ENCODE data around the gene TEAD1. TPM values are rescaled to one million over a fixed set of nuclear protein-coding genes. Genes with fewer than 3 reads are reported as not detected.
A peak's percentile ranks its signal among the peaks of the same experiment; 100 is the strongest.

The TEAD1 gene
- total and polyA plus RNA-seq, 9 of the 15 experiments (the other 6 are each of a cell fraction or from before 2014, with no cell fraction given), result 1.7 to 17.7 (median 10.8) TPM

DNA sequence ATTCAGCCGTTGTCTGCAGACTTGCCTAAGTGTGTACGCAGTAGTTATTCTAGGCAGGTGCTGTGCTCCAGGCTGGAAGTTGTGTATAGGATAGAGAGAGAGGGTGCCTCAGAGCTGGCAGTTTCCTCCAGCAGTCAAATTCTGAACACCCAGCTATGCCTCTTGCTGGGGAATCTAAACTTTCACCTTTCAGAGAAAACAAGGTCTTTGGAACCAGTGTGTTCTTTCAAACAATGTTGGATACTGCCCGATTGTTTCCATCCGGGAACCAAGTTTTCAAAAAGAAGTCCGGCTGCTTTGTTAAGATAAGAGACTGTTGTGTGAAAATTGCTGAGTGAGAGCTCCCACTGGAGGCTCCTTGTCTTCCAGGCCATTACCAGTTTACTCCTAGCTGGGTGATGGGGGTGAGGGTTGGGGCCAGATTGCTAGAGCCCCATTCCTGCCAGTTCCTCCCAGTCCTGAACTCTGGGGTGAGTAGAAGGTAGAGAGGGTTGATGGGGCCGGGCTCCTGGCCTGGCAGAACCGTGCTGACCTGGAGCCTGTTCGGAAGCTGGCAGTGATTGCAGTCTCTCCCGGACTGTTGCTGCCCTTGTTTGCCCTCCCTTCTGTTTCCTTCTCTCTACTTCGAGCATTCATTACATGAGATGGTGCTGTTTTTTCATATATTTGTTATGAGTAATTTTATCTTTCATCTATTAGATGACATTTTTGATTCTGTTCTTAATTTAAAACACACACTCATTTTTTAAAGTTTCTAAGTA, 150.2 kb downstream of the TEAD1 start:
- intact Hi-C loops (cut with micrococcal nuclease) (loop anchor here (5.0 kb wide), 2 partner anchors 38 to 63 kb away; no protein-coding TSS in a partner anchor), in situ Hi-C loops (cut with MboI) (no loop called here)
- DNase-seq (ENCODE audit: extremely low read depth in 1 of 4, low spot score in 3 of 4), result peak in 3 of 4 experiments; percentile 31 to 80 (median 67)
- Histone ChIP-seq H3K9me1 (ENCODE audit: control insufficient read depth, insufficient read depth, low read length) (no peaks in the 10 kb centered on the region), H3K9ac (ENCODE audit: insufficient read depth in 1 of 2, low read depth in 2 of 2, low read length in 2 of 2) (peak overlapping the region in 1 of 2 experiments; percentile 23; a peak in 2 of 4 replicates), H3K4me1 (replicated peaks in 1 of 2; ENCODE audit: control insufficient read depth in 2 of 2, insufficient read depth in 2 of 2, low read length in 2 of 2) (peaks cover 9 to 32% of the 10 kb centered on the region in 2 experiments; a peak in 4 of 5 replicates), H3K4me2 (ENCODE audit: insufficient read depth, low read length) (peak overlapping the region; percentile 67), H3K27ac (ENCODE audit: extremely low read depth, low read depth, low read length) (peak overlapping the region; percentile 47; the same call in 2 of the 3 replicates), H3K4me3 (no peak overlapping the region), H3K9me3 (replicated peaks; ENCODE audit: control insufficient read depth, insufficient read depth, low read depth, low read length) (no peaks in the 10 kb centered on the region), H4K20me1 (replicated peaks; ENCODE audit: control insufficient read depth, insufficient read depth, low read length) (no peaks in the 10 kb centered on the region), H3K27me3 (ENCODE audit: control insufficient read depth in 2 of 2, insufficient read depth in 2 of 2, low read length in 2 of 2) (no peaks in the 10 kb centered on the region), H2AFZ (ENCODE audit: low read depth, low read length) (peak overlapping the region; percentile 54), H3K79me2 (ENCODE audit: control insufficient read depth, insufficient read depth, low read length) (peaks cover 7% of the 10 kb centered on the region; the same call in 1 of the 3 replicates), H3K36me3 (ENCODE audit: control insufficient read depth, insufficient read depth, low read length) (no peaks in the 10 kb centered on the region)
- peak; percentile 70 for ATAC-seq
- no TSS peak for BruUV-seq (replicated peaks)
- FAIRE-seq, result peak; percentile 64
- CTCF ChIA-PET (ENCODE audit: low intra/inter-chr PET ratio), result interaction anchor here (0.6 kb wide), 1 partner anchor 98 kb away, joined by 3 read pairs; no protein-coding TSS in a partner anchor
- 24% methylated on average over 10 of the region's 10 CpGs for WGBS (ENCODE audit: insufficient coverage, low coverage, missing lambda C conversion rate)
- POLR2A ChIA-PET, result interaction anchor here (0.5 to 1.5 kb wide), 6 partner anchors 9 to 228 kb away, joined by 3 to 6 read pairs (median 4); no protein-coding TSS in a partner anchor
- TF ChIP-seq RHOXF2B (CRISPR knock-in tag; conservative IDR thresholded peaks at IDR 0.05) (no peak), ZKSCAN8 (CRISPR knock-in tag; IDR thresholded peaks at IDR 0.05) (no peak), FUS (optimal IDR thresholded peaks at IDR 0.05; ENCODE audit: low read depth, low read length) (no peak), SMARCA4 (IDR thresholded peaks at IDR 0.05) (peak; percentile 76), PCBP2 (IDR thresholded peaks at IDR 0.05; ENCODE audit: low read depth, low read length, poor library complexity, severe bottlenecking) (no peak), TAL1 (IDR thresholded peaks at IDR 0.05) (peak; percentile 71), CXXC5 (CRISPR knock-in tag; IDR thresholded peaks at IDR 0.05) (peak; percentile 24; the same call in 1 of the 2 replicates), MYBL2 (IDR thresholded peaks at IDR 0.05; ENCODE audit: low read depth) (peak; percentile 87), MYBL2 (CRISPR knock-in tag; IDR thresholded peaks at IDR 0.05; ENCODE audit: borderline replicate concordance) (no peak), NFIC (IDR thresholded peaks at IDR 0.05) (peak; percentile 26; the same call in 1 of the 2 replicates), MYC (IDR thresholded peaks at IDR 0.05; ENCODE audit: low read depth, low read length) (no peak), MYC (CRISPR knock-in tag; IDR thresholded peaks at IDR 0.05; ENCODE audit: borderline replicate concordance, low read depth) (no peak)
- TF ChIP-seq, protein P1, sequence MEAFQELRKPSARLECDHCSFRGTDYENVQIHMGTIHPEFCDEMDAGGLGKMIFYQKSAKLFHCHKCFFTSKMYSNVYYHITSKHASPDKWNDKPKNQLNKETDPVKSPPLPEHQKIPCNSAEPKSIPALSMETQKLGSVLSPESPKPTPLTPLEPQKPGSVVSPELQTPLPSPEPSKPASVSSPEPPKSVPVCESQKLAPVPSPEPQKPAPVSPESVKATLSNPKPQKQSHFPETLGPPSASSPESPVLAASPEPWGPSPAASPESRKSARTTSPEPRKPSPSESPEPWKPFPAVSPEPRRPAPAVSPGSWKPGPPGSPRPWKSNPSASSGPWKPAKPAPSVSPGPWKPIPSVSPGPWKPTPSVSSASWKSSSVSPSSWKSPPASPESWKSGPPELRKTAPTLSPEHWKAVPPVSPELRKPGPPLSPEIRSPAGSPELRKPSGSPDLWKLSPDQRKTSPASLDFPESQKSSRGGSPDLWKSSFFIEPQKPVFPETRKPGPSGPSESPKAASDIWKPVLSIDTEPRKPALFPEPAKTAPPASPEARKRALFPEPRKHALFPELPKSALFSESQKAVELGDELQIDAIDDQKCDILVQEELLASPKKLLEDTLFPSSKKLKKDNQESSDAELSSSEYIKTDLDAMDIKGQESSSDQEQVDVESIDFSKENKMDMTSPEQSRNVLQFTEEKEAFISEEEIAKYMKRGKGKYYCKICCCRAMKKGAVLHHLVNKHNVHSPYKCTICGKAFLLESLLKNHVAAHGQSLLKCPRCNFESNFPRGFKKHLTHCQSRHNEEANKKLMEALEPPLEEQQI (IDR thresholded peaks at IDR 0.05), result peak; percentile 43; the same call in 1 of the 2 replicates
- TF ChIP-seq, protein P2, sequence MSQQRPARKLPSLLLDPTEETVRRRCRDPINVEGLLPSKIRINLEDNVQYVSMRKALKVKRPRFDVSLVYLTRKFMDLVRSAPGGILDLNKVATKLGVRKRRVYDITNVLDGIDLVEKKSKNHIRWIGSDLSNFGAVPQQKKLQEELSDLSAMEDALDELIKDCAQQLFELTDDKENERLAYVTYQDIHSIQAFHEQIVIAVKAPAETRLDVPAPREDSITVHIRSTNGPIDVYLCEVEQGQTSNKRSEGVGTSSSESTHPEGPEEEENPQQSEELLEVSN (IDR thresholded peaks at IDR 0.05; ENCODE audit: borderline replicate concordance in 1 of 2, extremely low read depth in 1 of 2, insufficient read depth in 1 of 2, insufficient read length in 1 of 2, low read depth in 1 of 2, low read length in 1 of 2, poor library complexity in 1 of 2, severe bottlenecking in 1 of 2), result no peak
- TF ChIP-seq, protein P3, sequence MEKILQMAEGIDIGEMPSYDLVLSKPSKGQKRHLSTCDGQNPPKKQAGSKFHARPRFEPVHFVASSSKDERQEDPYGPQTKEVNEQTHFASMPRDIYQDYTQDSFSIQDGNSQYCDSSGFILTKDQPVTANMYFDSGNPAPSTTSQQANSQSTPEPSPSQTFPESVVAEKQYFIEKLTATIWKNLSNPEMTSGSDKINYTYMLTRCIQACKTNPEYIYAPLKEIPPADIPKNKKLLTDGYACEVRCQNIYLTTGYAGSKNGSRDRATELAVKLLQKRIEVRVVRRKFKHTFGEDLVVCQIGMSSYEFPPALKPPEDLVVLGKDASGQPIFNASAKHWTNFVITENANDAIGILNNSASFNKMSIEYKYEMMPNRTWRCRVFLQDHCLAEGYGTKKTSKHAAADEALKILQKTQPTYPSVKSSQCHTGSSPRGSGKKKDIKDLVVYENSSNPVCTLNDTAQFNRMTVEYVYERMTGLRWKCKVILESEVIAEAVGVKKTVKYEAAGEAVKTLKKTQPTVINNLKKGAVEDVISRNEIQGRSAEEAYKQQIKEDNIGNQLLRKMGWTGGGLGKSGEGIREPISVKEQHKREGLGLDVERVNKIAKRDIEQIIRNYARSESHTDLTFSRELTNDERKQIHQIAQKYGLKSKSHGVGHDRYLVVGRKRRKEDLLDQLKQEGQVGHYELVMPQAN (IDR thresholded peaks at IDR 0.05; ENCODE audit: borderline replicate concordance), result no peak
